ENCODE measurements around the gene NR3C2.

Gene NR3C2

GRCh38 chr4:148436512-148436911 lies 5.7 kb downstream of the NR3C2 start:
- no peak for DNase-seq
- Histone ChIP-seq H3K79me2 (ENCODE audit: low read length) (no peaks in the 10 kb centered on the region), H3K27ac (ENCODE audit: low read length) (no peak overlapping the region), H3K9me3 (replicated peaks; ENCODE audit: insufficient read depth, low read length) (no peaks in the 10 kb centered on the region), H3K4me3 (ENCODE audit: low read length) (no peak overlapping the region), H3F3A (ENCODE audit: insufficient read depth, low read length) (peaks cover 11% of the 10 kb centered on the region), H3K4me2 (ENCODE audit: low read depth, low read length) (no peak overlapping the region), H3K36me3 (replicated peaks; ENCODE audit: insufficient read depth, low read length) (no peaks in the 10 kb centered on the region), H3K9ac (ENCODE audit: low read length) (no peak overlapping the region), H3K9me2 (replicated peaks; ENCODE audit: insufficient read depth, low read length) (no peaks in the 10 kb centered on the region), H2AFZ (ENCODE audit: low read length) (no peak overlapping the region), H4K20me1 (ENCODE audit: insufficient read depth, low read length) (no peaks in the 10 kb centered on the region), H3K27me3 (replicated peaks; ENCODE audit: insufficient read depth, low read length) (peaks cover 20% of the 10 kb centered on the region), H3K4me1 (ENCODE audit: low read length) (peaks cover 15% of the 10 kb centered on the region)
- no peak for TF ChIP-seq EZH2 (optimal IDR thresholded peaks at IDR 0.05; ENCODE audit: low read depth, low read length)
- TF ChIP-seq EZH2phosphoT487 (IDR thresholded peaks at IDR 0.05; ENCODE audit: low read length) = no peak
- no peak for TF ChIP-seq CTCF (IDR thresholded peaks at IDR 0.05; ENCODE audit: low read length)

- H3K9ac ChIP-seq (ENCODE audit: low read length) = no peak overlapping the region
- no peaks in the 10 kb centered on the region for H3K9me3 ChIP-seq (replicated peaks; ENCODE audit: insufficient read depth, low read length)
- H3K4me3 ChIP-seq (ENCODE audit: low read length) = no peak overlapping the region
- TF ChIP-seq EZH2phosphoT487 (IDR thresholded peaks at IDR 0.05; ENCODE audit: low read length) = no peak
- TF ChIP-seq EZH2 (optimal IDR thresholded peaks at IDR 0.05; ENCODE audit: low read depth, low read length) = no peak
- no peak for TF ChIP-seq CTCF (IDR thresholded peaks at IDR 0.05; ENCODE audit: low read length)
- H3K27ac ChIP-seq (ENCODE audit: low read length) = no peak overlapping the region
- H3K27me3 ChIP-seq (replicated peaks; ENCODE audit: insufficient read depth, low read length) = peaks cover 18% of the 10 kb centered on the region
- H4K20me1 ChIP-seq (ENCODE audit: insufficient read depth, low read length) = no peaks in the 10 kb centered on the region
- no peak for DNase-seq
- no peaks in the 10 kb centered on the region for H3K79me2 ChIP-seq (ENCODE audit: low read length)
- no peaks in the 10 kb centered on the region for H3K36me3 ChIP-seq (replicated peaks; ENCODE audit: insufficient read depth, low read length)
- no peak overlapping the region for H3K4me2 ChIP-seq (ENCODE audit: low read depth, low read length)
- H2AFZ ChIP-seq (ENCODE audit: low read length) = no peak overlapping the region
- peaks cover 11% of the 10 kb centered on the region for H3F3A ChIP-seq (ENCODE audit: insufficient read depth, low read length)
- peaks cover 15% of the 10 kb centered on the region for H3K4me1 ChIP-seq (ENCODE audit: low read length)
- H3K9me2 ChIP-seq (replicated peaks; ENCODE audit: insufficient read depth, low read length) = no peaks in the 10 kb centered on the region
These were observed 6.4 kb downstream of the NR3C2 start for GRCh38 chr4:148435654-148436406.

- Histone ChIP-seq H2AFZ (ENCODE audit: low read length) (no peak overlapping the region), H3K9me3 (replicated peaks; ENCODE audit: insufficient read depth, low read length) (no peaks in the 10 kb centered on the region), H3K9ac (ENCODE audit: low read length) (no peak overlapping the region), H3K4me3 (ENCODE audit: low read length) (peak overlapping the region; percentile 3; the same call in 1 of the 2 replicates), H3K4me1 (ENCODE audit: low read length) (peaks cover 15% of the 10 kb centered on the region), H3K9me2 (replicated peaks; ENCODE audit: insufficient read depth, low read length) (no peaks in the 10 kb centered on the region), H3K27me3 (replicated peaks; ENCODE audit: insufficient read depth, low read length) (peaks cover 10% of the 10 kb centered on the region), H3K36me3 (replicated peaks; ENCODE audit: insufficient read depth, low read length) (no peaks in the 10 kb centered on the region), H3K79me2 (ENCODE audit: low read length) (no peaks in the 10 kb centered on the region), H3K4me2 (ENCODE audit: low read depth, low read length) (peak overlapping the region; percentile 48), H3F3A (ENCODE audit: insufficient read depth, low read length) (peaks cover 11% of the 10 kb centered on the region), H4K20me1 (ENCODE audit: insufficient read depth, low read length) (no peaks in the 10 kb centered on the region), H3K27ac (ENCODE audit: low read length) (peak overlapping the region; percentile 11; the same call in 1 of the 2 replicates)
- DNase-seq = peak; percentile 83
- no peak for TF ChIP-seq EZH2phosphoT487 (IDR thresholded peaks at IDR 0.05; ENCODE audit: low read length)
- TF ChIP-seq EZH2 (optimal IDR thresholded peaks at IDR 0.05; ENCODE audit: low read depth, low read length) = no peak
- no peak for TF ChIP-seq CTCF (IDR thresholded peaks at IDR 0.05; ENCODE audit: low read length)
These were observed 8.0 kb downstream of the NR3C2 start for GRCh38 chr4:148434075-148434773.
